HG03280 (cell line): ENCODE results near the gene ACSL1.
"Not testable (repeated sequence)": the region's sequence is repeated elsewhere in the genome, so short reads cannot be mapped to it uniquely, and the experiment has no call there.

Experiments
- ATAC-seq: cut with Tn5 transposase; IDR thresholded peaks from one replicate; pipeline ENCODE4 v1.9.1; 2021; ENCODE audit warnings: mild to moderate bottlenecking, moderate library complexity; ENCODE audit not compliant: unreplicated experiment

The ACSL1 gene

GRCh38 chr4:184793735-184794355 is 31.9 kb downstream of the ACSL1 start:
- no peak for ATAC-seq

- no peak for ATAC-seq
These were observed 32.7 kb downstream of the ACSL1 start for GRCh38 chr4:184792950-184793555.

GRCh38 chr4:184792334-184792733 is 33.4 kb downstream of the ACSL1 start:
- no peak for ATAC-seq

GRCh38 chr4:184790826-184791225 is 34.9 kb downstream of the ACSL1 start:
- ATAC-seq, result no peak

GRCh38 chr4:184787766-184788503 is 37.8 kb downstream of the ACSL1 start:
- ATAC-seq, result no peak

- no peak for ATAC-seq
These were observed 40.0 kb downstream of the ACSL1 start for GRCh38 chr4:184785813-184786212.

- no peak for ATAC-seq
These were observed 41.0 kb downstream of the ACSL1 start for GRCh38 chr4:184784628-184785257.

- no peak for ATAC-seq
These were observed 42.9 kb downstream of the ACSL1 start for GRCh38 chr4:184782731-184783373.

GRCh38 chr4:184779160-184779559 is 46.6 kb downstream of the ACSL1 start:
- not testable (repeated sequence) for ATAC-seq

- ATAC-seq, result no peak
These were observed 47.4 kb downstream of the ACSL1 start for GRCh38 chr4:184778325-184778724.

GRCh38 chr4:184776821-184777220 is 48.9 kb downstream of the ACSL1 start:
- no peak for ATAC-seq

- ATAC-seq, result no peak
These were observed 49.8 kb downstream of the ACSL1 start for GRCh38 chr4:184775854-184776555.

- no peak for ATAC-seq
These were observed 51.6 kb downstream of the ACSL1 start for GRCh38 chr4:184774152-184774551.

- no peak for ATAC-seq
These were observed 54.4 kb downstream of the ACSL1 start for GRCh38 chr4:184771416-184771815.

- ATAC-seq, result no peak
These were observed 56.5 kb downstream of the ACSL1 start for GRCh38 chr4:184769141-184769765.

GRCh38 chr4:184768296-184768695 is 57.5 kb downstream of the ACSL1 start:
- ATAC-seq, result no peak

GRCh38 chr4:184766446-184766845 is 59.3 kb downstream of the ACSL1 start:
- ATAC-seq, result no peak

- no peak for ATAC-seq
These were observed 60.1 kb downstream of the ACSL1 start for GRCh38 chr4:184765473-184766340.

- no peak for ATAC-seq
These were observed 61.2 kb downstream of the ACSL1 start for GRCh38 chr4:184764601-184765000.
